GM21786 (cell line): ENCODE measurements around the gene ZNF516.

ENCODE experiments used
- ATAC-seq: cut with Tn5 transposase; IDR thresholded peaks from one replicate; pipeline ENCODE4 v1.9.1; 2021; ENCODE audit not compliant: unreplicated experiment

Gene ZNF516

GRCh38 chr18:76425146-76426131, 69.6 kb downstream of the ZNF516 start:
- ATAC-seq, result no peak

- ATAC-seq, result no peak
Observed at GRCh38 chr18:76422838-76423237, 72.2 kb downstream of the ZNF516 start.

GRCh38 chr18:76422121-76422520, 72.9 kb downstream of the ZNF516 start:
- no peak for ATAC-seq

- ATAC-seq, result no peak
Observed at GRCh38 chr18:76421685-76422078, 73.4 kb downstream of the ZNF516 start.

- no peak for ATAC-seq
Observed at GRCh38 chr18:76420898-76421684, 74.0 kb downstream of the ZNF516 start.

GRCh38 chr18:76419811-76420210, 75.2 kb downstream of the ZNF516 start:
- no peak for ATAC-seq

- ATAC-seq, result no peak
Observed at GRCh38 chr18:76416911-76417310, 78.1 kb downstream of the ZNF516 start.

GRCh38 chr18:76414936-76415621, 80.0 kb downstream of the ZNF516 start:
- no peak for ATAC-seq

- no peak for ATAC-seq
Observed at GRCh38 chr18:76412818-76413565, 82.0 kb downstream of the ZNF516 start.

GRCh38 chr18:76412010-76412817, 82.8 kb downstream of the ZNF516 start:
- no peak for ATAC-seq

GRCh38 chr18:76410660-76411417, 84.2 kb downstream of the ZNF516 start:
- ATAC-seq, result no peak

GRCh38 chr18:76410033-76410432, 85.0 kb downstream of the ZNF516 start:
- no peak for ATAC-seq

GRCh38 chr18:76408480-76409067, 86.5 kb downstream of the ZNF516 start:
- ATAC-seq, result no peak

GRCh38 chr18:76407681-76408080, 87.4 kb downstream of the ZNF516 start:
- no peak for ATAC-seq

- ATAC-seq, result no peak
Observed at GRCh38 chr18:76406791-76407190, 88.3 kb downstream of the ZNF516 start.

GRCh38 chr18:76405681-76406356, 89.2 kb downstream of the ZNF516 start:
- no peak for ATAC-seq

- ATAC-seq, result no peak
Observed at GRCh38 chr18:76405280-76405679, 89.8 kb downstream of the ZNF516 start.

- no peak for ATAC-seq
Observed at GRCh38 chr18:76404345-76404831, 90.7 kb downstream of the ZNF516 start.
